A673 (cell line): Measurements from ENCODE around the gene GALNT2. TPM values are rescaled to one million over a fixed set of nuclear protein-coding genes. Genes with fewer than 3 reads are reported as not detected.
A peak's percentile ranks its signal among the peaks of the same experiment; 100 is the strongest.

Experiments
- BruUV-seq: library from RNA; stranded (reverse); fragments of 400-500 nt; replicated peaks from 2 replicates; lab custom pipeline; 2021; lab: Mats Ljungman, UMichigan
- CTCF ChIA-PET: fragments of 300-600 bp; sonication (Branson Sonifier 250); formaldehyde crosslinking; loops from one replicate; lab custom pipeline; 2022; ENCODE audit warnings: antibody characterized with exemption; lab: Charles Lee
- POLR2A ChIA-PET: fragments of 300-600 bp; sonication (Branson Sonifier 250); formaldehyde crosslinking; loops from one replicate; lab custom pipeline; 2022; ENCODE audit warnings: antibody characterized with exemption; ENCODE audit not compliant: low non-redundant PET; lab: Charles Lee
- DNase-seq: peaks from one replicate; pipeline ENCODE4 v3.0.0-alpha.2; 2015; ENCODE audit warnings: low spot score
- H3K27ac ChIP-seq: fragments of 200-600 bp; sonication (generic); 2 replicates; pipeline ENCODE4 v1.5.1; 2016; ENCODE audit warnings: mixed run types, low read depth, mild to moderate bottlenecking, mixed read lengths, antibody characterized with exemption, low read length; ENCODE audit not compliant: poor library complexity, severe bottlenecking
- H3K27me3 ChIP-seq: fragments of 200-600 bp; sonication (generic); replicated peaks from 2 replicates; pipeline ENCODE4 v1.6.1; 2017; ENCODE audit warnings: mixed run types, low read depth, mild to moderate bottlenecking, mixed read lengths, antibody characterized with exemption, low read length; ENCODE audit not compliant: insufficient read depth, poor library complexity
- H3K36me3 ChIP-seq: fragments of 200-600 bp; sonication (generic); 2 replicates; pipeline ENCODE4 v1.6.1; 2016; ENCODE audit warnings: mixed run types, mild to moderate bottlenecking, mixed read lengths, antibody characterized with exemption, low read length; ENCODE audit not compliant: insufficient read depth, poor library complexity, severe bottlenecking
- H3K4me1 ChIP-seq: fragments of 200-600 bp; sonication (generic); 2 replicates; pipeline ENCODE4 v1.6.1; 2017; ENCODE audit warnings: mixed run types, mild to moderate bottlenecking, mixed read lengths, antibody characterized with exemption, low read length; ENCODE audit not compliant: insufficient read depth, poor library complexity, severe bottlenecking
- H3K4me3 ChIP-seq: fragments of 200-600 bp; sonication (generic); 2 replicates; pipeline ENCODE4 v1.5.1; 2016; ENCODE audit warnings: low read depth, mixed run types, mild to moderate bottlenecking, mixed read lengths, low read length; ENCODE audit not compliant: poor library complexity, severe bottlenecking
- H3K9me3 ChIP-seq: fragments of 200-600 bp; sonication (generic); 2 replicates; pipeline ENCODE4 v1.6.1; 2016; ENCODE audit warnings: mixed run types, low read depth, mild to moderate bottlenecking, mixed read lengths, antibody characterized with exemption, low read length; ENCODE audit not compliant: poor library complexity, severe bottlenecking
- EZH2 ChIP-seq: fragments of 200-600 bp; sonication (generic); IDR thresholded peaks from 2 replicates; pipeline ENCODE4 v1.6.1; 2017; ENCODE audit warnings: borderline replicate concordance, low read depth, mild to moderate bottlenecking, mixed read lengths, antibody characterized with exemption, low read length; ENCODE audit not compliant: poor library complexity, severe bottlenecking
- intact Hi-C: fragments of 100-400 bp; cut with micrococcal nuclease; formaldehyde crosslinking; loops from one replicate; pipeline ENCODE4 v1.10.0; 2022; ENCODE audit not compliant: unreplicated experiment
- total RNA-seq: library from RNA; stranded (reverse); gene quantifications from 2 replicates; pipeline ENCODE4 v1.2.3, GENCODE V29; 2021
- TF ChIP-seq, protein P1 (sequence below): fragments of 300-800, 200-600 bp; sonication (generic); conservative IDR thresholded peaks from 2 replicates; pipeline ENCODE4 v1.5.1; 2017; ENCODE audit warnings: low read depth, mild to moderate bottlenecking, antibody characterized with exemption, low read length, moderate library complexity, mixed read lengths

GALNT2 gene
- total RNA-seq, 1 experiment from 2014 or later: 94.6 TPM

DNA sequence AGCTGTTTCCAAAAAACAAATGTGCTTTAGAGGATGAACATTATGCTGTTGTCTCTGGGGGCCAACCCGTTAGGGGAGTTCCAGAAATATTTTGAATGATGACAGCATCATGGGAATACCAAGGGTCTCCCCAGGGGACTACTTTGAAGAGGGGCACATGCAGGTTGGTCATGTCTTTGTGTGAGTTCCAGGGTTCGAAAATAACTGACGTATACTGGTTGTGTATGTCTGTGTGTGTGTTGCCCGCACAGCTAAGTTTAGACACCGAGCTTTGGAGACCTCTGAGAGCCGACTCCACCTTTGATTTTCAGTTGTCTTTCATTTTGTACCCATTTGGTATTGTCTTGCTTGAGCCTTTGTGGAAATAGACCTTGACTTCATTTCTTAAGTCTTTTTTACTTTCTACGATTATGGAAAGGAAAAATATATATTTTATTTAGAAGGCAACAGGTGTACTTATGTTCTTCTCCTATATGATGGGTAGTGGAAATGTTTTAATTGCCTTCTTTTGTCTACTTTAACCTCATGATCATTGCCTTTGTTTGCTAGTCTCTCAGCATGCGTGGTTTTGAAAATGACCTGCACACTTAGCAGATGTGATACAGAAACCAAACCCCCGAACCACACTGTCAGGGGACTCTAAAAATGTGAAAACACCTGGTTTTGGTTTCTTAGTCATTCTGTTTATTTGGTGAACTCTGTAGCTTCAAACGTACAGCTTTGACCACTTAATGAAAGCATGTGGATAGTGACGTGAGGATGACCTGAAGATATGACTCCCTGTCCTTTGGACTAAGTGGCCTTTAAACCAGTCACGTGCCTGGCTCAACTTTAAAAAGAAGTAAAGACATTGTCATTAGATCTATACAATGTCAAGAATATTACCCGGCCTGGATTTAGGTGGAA, 56.5 kb downstream of the GALNT2 start:
- ChIA-PET POLR2A (no interaction called here), CTCF (no interaction called here)
- Histone ChIP-seq H3K4me1 (peaks cover 49% of the 10 kb centered on the region), H3K4me3 (no peak overlapping the region), H3K27me3 (no peaks in the 10 kb centered on the region), H3K9me3 (no peaks in the 10 kb centered on the region), H3K36me3 (no peaks in the 10 kb centered on the region), H3K27ac (no peak overlapping the region)
- no TSS peak for BruUV-seq
- DNase-seq: no peak
- intact Hi-C loops: no loop called here
- no peak for TF ChIP-seq EZH2
- TF ChIP-seq, protein P1, sequence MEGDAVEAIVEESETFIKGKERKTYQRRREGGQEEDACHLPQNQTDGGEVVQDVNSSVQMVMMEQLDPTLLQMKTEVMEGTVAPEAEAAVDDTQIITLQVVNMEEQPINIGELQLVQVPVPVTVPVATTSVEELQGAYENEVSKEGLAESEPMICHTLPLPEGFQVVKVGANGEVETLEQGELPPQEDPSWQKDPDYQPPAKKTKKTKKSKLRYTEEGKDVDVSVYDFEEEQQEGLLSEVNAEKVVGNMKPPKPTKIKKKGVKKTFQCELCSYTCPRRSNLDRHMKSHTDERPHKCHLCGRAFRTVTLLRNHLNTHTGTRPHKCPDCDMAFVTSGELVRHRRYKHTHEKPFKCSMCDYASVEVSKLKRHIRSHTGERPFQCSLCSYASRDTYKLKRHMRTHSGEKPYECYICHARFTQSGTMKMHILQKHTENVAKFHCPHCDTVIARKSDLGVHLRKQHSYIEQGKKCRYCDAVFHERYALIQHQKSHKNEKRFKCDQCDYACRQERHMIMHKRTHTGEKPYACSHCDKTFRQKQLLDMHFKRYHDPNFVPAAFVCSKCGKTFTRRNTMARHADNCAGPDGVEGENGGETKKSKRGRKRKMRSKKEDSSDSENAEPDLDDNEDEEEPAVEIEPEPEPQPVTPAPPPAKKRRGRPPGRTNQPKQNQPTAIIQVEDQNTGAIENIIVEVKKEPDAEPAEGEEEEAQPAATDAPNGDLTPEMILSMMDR: no peak

DNA sequence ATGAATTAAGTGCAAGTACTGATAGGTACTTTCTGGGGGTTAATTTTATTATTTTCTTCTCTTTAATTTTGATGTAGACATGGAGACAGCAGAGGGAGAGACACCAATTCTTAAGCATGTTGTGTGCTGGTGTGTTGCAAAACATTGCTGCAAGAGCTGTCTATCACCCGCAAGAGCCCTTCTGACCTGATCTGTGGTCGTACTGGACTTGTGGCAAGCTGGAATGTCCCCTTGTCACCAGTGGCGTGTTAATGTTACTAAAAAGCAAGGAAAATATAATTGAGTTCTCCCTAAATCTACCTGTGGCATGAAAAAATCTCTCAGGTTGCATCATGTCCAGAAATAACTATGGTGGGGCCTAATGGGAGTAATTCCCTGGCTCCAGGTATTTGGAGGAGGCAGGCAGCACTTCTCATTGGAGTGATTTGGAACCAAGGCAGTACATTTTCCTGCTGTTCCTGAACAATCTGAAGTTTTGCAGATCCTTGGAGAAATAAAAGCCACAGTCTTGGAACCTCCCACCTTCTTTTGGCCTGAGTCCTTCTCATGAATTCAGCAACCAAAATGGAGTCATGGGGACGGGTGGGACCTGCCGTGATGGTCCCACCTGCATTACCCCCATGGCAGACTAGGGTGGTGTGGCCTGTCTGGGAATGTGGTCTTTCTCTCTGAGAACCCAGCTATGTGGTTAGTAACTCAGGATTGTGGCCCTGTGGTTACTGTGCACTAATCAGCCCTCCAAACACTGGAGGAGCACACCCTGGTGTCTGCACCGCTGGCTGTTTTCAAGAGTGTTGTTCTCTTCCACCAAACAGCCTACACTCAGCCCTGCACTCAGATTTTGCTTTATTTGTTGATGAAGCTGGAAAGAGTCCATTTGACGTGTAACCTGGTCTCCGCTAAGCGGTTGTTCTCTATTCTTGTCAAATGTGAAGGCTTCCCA, 57.4 kb downstream of the GALNT2 start:
- no TSS peak for BruUV-seq
- no peak for DNase-seq
- peak overlapping the region; percentile 32 for H3K27ac ChIP-seq
- ChIA-PET CTCF (interaction anchor here (0.7 kb wide), 1 partner anchor 62 kb away, joined by 3 read pairs; no protein-coding TSS in a partner anchor), POLR2A (no interaction called here)
- intact Hi-C loops: no loop called here
- no peaks in the 10 kb centered on the region for H3K9me3 ChIP-seq
- no peak overlapping the region for H3K4me3 ChIP-seq
- no peaks in the 10 kb centered on the region for H3K36me3 ChIP-seq
- no peaks in the 10 kb centered on the region for H3K27me3 ChIP-seq
- no peak for TF ChIP-seq EZH2
- TF ChIP-seq, protein P1: no peak
- peaks cover 55% of the 10 kb centered on the region for H3K4me1 ChIP-seq

DNA sequence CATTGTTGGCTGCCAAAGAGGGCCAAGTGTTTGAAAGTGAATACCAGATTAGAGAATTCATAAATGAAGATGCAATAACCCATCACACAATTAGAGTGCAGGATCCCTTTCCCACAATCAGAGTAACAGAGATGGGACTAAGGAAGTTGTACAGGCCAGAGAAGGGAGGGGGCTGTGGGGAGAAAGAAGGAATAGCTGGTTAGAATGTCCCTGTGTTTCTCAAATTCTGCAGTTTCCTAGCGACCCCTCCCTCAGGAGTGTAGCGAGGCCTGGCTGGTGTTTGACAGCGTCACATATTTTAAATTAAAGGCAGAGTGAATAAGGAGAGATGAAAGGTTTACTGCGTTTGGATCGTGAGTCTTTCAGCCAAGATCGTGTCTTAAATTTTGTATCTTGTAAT, 58.1 kb downstream of the GALNT2 start:
- CTCF ChIA-PET: interaction anchor here (0.7 kb wide), 1 partner anchor 61 kb away, joined by 3 read pairs; no protein-coding TSS in a partner anchor
- no peak overlapping the region for H3K4me3 ChIP-seq
- no peaks in the 10 kb centered on the region for H3K27me3 ChIP-seq
- TF ChIP-seq, protein P1: no peak
- no peak for TF ChIP-seq EZH2
- intact Hi-C loops: no loop called here
- H3K27ac ChIP-seq: peak overlapping the region; percentile 32
- no TSS peak for BruUV-seq
- peaks cover 57% of the 10 kb centered on the region for H3K4me1 ChIP-seq
- no peaks in the 10 kb centered on the region for H3K36me3 ChIP-seq
- POLR2A ChIA-PET: no interaction called here
- no peak for DNase-seq
- no peaks in the 10 kb centered on the region for H3K9me3 ChIP-seq
